Measurements from ENCODE around the gene RANBP3L.
"Not testable (repeated sequence)": the region's sequence is repeated elsewhere in the genome, so short reads cannot be mapped to it uniquely, and the experiment has no call there.

The RANBP3L gene

DNA sequence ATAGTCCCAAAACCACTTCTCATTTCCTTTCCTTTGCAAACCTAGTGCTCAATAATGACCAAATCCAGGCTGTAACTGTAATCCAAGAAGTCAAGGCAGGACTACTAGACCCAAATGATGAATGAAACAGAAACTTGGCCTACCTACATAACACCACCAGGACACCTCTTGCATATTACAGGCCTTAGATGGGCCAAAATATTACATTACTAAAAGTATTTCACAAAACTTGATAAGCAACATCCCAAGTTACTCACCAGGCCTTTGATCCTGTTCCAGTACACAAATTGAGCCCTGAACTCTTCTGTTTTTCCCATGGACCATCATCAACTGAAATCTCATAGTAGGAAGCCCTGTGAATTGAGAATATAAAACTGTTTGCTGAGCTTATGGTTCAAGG, 94.8 kb downstream of the RANBP3L start:
- no peak for DNase-seq (ENCODE audit: low spot score)

DNA sequence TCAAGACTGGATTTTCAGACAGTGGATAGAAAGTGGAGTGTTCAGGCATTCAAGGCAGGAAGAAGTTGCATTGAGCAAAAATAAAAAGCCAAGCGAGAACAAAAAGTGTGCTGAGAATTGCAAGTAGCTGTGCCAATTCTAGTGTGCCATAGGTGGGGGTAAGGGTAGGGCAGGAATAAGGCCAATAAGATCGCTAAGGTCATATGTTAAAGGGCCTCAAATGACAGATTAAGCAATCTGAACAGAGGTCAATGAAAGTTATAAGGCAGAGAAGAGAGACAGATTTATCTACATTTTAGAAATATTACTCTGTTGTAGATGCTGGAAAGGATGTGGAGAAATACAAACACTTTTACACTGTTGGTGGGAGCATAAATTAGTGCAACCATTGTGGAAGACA, 96.4 kb downstream of the RANBP3L start:
- DNase-seq (ENCODE audit: low spot score) = no peak

DNA sequence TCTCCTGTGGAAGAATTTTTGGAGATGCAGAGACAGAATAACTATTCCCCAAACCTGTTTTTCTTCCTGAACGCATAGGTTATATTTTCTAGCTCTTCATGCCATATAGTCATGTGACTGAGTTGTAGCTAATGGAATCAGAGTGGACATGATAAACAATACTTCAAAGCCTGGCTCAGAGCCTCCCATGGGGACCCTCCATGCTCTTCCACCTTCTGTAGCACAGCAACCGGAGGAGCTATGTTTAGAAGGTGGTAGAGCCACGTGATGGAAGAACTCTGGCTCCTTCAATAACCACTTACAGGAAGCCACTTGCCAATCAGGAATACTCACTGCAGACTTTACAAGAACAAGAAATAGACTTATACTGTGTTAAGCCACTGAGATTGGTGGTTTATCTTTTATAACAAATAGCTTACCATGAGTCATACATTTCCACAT, 99.2 kb downstream of the RANBP3L start:
- no peak for DNase-seq (ENCODE audit: low spot score)

GRCh38 chr5:36200513-36200912, 101.2 kb downstream of the RANBP3L start:
- peak; percentile 56 for DNase-seq (ENCODE audit: low spot score)

- DNase-seq (ENCODE audit: low spot score) = no peak
Measured at GRCh38 chr5:36199620-36200019, 102.1 kb downstream of the RANBP3L start.

DNA sequence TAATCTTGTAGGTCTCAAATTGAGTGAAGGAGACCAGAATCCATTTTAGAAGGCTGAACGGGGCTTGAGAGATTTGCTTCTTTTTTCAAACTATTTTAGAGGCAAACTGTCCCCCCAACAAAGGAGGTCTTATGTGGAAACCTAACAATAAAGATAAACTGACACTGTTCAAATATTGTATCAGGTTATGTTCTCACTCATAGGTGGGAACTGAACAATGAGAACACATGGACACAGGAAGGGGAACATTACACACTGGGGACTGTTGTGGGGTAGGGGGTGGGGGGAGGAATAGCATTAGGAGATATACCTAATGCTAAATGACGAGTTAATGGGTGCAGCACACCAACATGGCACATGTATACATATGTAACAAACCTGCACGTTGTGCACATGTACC, 102.9 kb downstream of the RANBP3L start:
- DNase-seq (ENCODE audit: low spot score) = not testable (repeated sequence)

All from kidney capillary endothelial cell (primary cell).